HG03025 (cell line): Measurements from ENCODE around the gene ABCG1.

Experiments
- ATAC-seq: cut with Tn5 transposase; IDR thresholded peaks from one replicate; pipeline ENCODE4 v1.9.1; 2021; ENCODE audit warnings: mild to moderate bottlenecking, moderate library complexity; ENCODE audit not compliant: unreplicated experiment, low FRiP score

The ABCG1 gene

DNA sequence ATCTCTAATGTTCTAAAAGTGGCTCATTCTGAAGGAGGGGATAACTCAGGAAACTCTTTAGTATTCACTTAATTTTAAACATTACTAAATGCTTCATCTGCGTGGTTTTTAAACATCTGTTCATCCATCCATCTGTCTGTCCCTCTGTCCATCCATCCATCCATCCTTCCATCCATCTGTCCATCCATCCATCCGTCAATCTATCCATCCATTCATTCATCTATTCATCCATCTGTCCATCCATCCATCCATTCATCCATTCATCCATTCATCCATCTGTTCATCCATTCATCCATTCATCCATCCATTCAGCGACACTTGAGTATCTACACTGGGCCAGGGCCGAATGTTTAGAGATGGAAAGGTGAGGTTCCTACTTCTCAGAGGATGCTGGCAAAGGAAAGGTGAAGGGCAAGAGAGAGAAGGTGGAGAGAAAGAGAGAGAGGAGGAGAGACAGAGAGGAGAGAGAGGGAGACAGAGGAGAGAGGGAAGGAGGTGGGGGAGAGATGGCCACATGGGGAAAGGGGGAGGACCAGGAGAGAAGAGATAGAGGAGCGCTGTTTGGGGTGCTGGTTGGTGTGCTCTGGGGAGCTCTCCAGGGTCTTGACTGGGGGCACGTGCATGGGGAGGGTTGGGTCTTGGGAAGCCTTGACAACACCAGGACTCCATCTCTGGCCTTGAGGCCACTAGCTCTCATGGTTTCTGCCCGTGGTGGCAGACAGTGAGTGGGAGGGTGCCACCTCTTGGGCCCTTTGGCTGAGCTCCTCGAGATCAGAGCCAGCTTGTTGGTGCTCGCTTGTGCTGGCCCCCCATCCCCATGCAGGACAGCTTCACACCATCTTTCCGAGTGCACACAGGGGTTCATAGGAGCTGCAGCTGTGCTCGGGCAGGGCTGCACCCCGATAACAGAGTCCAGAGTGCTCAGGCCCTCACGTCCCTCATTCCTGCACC is 45.6 kb downstream of the ABCG1 start:
- ATAC-seq: no peak

DNA sequence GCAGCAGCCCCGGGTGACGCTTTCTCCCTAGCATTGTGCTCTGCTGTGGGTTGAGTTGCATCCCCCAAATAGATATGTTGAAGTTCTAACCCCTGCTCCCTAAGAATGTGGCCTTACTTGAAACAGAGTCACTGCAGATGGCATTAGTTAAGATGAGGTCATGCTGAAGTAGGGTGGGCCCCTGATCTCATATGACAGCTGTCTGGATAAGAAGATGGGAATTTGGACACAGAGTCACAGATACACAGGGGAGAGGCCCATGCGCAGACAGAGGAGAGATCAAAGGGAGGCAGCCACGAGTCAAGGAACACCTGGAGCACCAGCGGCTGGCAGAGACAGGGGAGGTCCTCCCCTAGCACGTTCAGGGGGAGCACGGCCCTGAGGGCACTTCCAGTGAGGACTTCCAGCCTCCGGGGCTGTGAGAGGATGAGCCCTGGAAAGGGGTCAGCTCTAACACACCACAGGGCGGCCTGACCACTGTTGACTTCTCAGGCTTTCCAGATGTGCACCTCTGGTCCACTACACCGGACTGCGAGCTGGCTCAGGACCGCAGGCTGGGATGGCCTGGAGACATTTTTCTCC is 46.4 kb downstream of the ABCG1 start:
- no peak for ATAC-seq

DNA sequence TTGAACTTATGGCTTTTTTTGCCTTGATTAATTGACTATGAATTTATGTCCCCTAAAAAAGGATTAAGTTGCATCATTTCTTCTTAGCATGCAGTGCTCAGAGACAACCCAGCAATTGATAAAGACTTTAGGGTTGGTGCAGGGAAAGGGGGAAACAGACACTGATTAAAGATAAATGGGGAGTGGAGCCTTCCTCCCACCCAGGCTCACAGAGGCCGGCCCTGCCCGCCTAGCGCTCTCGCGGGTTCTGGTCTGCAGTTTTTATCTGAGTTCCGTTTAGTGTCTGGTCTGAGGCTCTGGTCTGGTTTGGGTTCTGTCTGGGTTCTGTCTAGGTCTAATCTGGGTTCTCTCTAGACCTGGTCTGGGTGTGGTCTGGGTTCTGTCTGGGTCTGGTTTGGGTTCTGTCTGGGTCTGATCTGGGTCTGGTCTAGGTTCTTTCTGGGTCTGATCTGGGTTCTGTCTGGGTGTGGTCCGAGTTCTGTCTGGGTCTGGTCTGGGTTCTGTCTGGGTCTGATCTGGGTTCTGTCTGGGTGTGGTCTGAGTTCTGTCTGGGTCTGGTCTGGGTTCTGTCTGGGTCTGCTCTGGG is 48.1 kb downstream of the ABCG1 start:
- no peak for ATAC-seq

DNA sequence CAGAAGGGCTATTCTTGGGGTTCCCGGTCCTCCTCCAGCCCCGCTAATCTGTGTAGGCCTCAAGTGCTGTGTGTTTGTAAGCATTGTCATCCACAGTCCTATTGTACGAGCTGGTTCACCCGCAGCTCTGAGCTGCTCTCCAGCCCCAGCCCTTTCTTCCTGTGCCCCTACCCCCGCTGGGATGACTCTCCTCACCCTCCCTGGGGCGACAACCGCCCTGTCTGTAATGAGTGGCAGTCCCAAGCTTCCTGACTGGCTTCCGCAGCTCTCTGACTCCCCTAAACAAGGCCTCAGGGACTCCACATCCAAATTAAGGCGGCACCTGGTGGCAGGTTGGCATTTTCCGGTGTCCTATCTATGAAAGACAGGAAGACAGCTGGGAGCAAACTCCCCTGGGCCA is 50.4 kb downstream of the ABCG1 start:
- no peak for ATAC-seq

DNA sequence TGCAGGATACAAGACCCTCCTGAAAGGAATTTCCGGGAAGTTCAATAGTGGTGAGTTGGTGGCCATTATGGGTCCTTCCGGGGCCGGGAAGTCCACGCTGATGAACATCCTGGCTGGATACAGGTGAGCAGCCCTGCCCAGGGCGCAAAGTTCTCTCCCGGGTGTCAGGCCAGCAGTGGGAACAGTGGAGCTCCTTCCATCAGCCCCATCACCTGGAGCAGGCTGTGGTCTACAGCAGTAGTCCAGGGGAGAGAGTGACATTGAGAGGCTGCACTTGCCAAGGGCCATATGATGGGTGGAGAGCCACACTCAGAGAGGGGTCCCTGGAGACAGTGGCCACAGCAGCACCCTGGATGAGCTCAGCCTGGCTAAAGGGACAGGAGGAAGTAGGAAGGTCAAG is 52.1 kb downstream of the ABCG1 start:
- no peak for ATAC-seq

DNA sequence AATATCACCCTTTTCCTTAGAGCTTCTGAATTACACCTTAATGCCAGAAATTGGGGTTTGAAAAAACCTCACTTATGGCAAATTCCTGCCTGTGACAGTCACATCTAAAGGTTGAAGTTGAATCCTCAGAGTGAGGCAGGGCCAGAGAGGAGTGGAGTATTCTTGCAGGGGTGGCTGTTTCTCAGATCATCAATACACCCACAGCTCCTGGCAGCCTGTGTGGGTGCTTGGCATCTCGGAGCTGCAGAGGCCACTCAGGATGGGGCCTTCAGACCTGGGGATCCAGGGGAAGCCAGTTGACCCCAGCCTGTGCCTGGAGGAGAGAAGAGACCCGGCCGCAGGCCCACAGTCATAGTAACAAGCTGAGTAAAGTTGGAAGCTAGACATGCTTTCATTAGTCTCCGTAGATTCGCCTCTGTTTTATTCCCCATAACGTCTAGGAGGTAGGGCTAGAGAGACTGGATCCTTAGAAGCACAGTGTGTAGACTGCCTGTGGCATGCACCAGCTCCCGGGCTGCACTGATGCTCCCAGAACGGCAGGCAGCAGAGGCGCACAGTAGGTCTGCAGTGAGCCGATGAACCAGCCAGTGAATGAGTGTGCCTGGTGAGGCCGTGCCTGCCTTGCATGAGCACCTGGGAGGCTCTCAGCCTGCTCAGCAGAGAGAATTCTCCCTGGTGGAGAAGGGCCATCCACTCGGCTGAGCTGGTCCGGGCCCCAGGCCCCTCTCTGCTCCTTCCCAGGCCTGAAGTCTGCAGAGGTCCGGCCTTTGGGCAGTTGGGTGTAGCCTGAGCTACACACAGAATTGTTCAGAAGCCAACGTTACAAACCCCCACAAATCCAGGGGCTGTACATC is 53.4 kb downstream of the ABCG1 start:
- no peak for ATAC-seq

DNA sequence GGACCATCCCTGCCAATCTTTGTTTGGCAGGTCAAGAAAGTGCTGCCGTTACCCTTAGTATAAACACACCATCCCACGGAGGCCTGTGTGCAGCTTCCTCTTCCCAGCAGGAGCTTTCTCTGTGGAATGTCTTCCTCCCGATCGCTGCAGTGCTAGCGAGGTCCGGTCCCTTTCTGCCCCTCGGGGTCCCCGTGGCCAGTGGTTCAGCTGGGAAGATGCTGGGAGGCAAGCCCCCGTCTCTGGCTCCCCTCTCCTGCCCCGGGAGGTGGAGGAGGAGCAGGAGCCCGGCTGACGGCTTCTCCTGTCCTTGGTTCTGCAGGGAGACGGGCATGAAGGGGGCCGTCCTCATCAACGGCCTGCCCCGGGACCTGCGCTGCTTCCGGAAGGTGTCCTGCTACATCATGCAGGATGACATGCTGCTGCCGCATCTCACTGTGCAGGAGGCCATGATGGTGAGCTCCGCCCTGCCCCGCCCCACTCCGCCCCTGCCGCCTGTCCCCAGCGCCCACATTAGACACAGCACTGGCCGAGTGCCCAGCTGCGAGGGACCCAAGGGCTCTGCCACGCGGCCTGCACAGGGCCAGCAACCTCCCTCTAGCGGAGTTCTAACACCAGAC is 54.2 kb downstream of the ABCG1 start:
- no peak for ATAC-seq

DNA sequence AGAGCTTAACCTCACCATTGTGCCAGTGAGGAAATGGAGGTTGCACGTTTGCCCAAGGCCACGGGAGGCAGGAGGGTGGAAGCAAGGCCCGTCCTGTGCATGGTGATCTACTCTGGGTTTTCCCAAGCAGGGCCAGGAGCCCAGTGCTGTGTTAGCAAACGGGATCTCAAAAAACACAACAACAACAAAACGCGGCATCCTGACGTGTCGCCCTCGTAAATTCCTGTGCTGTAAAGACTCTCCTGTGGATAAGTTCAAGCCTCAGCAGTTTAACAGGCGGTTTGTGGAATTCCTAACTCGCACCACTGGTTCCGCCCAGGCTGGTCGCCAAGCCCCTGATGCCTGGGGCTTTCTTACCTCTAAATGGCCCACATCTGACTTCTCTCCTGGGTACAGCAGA is 57.1 kb downstream of the ABCG1 start:
- no peak for ATAC-seq

DNA sequence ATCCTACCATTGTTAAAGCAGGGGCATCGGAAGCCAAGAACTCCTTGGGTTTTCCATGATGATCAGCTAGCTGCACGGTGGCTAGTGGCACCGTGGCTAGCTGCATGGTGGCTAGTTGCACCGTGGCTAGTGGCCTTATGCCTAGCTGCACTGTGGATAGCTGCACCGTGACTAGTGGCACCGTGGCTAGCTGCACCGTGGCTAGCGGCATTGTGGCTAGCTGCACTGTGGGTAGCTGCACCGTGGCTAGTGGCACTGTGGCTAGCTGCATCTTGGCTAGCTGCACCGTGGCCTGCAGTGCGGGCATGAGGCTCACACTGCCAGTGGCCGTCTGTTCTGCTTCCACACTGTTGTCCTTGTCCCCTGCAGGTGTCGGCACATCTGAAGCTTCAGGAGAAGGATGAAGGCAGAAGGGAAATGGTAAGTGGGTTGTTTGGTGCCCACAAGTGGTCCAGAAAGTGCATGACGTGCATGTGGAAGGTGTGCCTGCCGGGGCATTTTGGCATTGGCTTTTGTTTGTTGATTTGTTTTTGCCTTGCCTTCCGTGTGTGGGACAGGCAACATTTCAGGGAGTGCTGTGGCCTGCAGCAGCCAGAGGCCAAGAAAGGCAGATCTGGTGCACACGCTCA is 57.7 kb downstream of the ABCG1 start:
- no peak for ATAC-seq

DNA sequence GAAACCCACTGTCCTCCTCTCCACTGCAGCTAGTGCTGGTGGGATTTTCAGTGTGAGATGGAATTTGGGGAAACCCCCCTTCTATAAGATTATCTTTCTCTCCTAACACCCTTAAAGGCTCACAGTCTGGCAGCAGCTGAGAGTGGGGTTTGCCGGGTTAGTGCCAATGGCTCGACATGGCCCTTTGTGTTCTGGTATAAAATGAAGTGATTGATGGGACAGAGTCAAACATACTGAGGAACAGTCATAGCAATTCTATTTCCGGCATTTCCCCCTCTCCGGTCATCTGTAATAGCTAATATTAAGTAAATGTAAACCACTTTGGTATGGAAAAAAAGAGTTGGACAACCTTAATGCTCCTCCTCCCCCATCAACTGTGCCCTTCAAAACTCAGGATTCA is 58.7 kb downstream of the ABCG1 start:
- ATAC-seq: no peak

DNA sequence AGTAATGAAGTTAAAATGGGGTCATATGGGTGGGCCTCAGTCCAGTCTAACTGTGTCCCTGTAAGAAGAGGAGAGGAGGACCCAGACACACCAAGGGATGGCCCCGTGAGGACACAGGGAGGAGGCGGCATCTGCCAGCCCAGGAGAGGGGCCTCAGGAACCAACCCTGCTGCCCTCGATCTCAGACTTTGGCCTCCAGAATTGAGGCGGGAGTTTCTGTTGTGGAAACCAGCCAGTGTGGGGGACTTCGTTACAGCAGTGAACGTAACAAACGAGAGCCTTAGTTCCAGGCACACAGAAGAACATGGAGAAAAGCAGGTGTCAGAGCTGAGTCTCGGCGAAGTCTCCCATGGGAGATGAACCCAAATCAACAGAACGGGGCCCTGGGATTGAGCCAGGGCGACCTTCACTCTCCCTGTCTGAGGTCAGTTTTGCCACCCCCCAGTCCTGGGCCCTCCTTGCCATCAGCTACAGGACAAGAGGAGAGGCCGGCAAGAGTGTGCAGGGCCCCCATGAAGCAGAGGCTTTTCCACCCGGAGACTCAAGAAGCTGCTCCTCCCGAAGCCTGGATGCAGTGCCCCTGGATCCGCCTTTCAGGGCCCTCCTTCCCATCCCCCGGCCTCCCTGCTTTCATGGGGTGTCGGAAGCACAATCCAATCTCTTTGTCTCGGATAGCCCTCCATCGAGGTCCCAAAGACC is 59.7 kb downstream of the ABCG1 start:
- ATAC-seq: no peak

DNA sequence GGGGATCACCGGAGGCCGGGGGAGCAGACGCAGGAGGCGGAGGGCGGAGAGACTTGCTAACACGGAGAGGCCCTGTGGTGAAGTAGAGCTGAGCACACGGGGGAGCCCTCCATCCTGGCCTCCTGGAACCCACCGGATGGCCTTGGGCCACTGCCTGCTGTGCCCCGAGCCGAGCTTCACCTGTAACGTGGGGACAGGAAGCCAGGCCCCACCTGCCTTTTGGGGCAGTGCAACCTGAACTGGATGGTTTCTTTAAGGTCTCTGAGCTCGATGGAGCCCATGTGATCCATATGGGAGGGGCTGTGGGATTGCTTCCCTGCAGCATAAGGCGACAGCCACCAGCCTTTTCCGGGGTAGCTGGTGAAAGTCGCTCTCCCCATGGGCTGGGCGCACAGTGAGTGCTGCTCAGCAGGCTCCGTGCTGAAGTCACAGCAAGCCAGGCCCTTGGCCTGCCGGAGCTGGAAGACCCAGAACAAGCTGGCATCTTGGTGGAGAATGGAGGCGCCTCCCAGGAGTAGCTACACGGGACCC is 60.5 kb downstream of the ABCG1 start:
- ATAC-seq: no peak

DNA sequence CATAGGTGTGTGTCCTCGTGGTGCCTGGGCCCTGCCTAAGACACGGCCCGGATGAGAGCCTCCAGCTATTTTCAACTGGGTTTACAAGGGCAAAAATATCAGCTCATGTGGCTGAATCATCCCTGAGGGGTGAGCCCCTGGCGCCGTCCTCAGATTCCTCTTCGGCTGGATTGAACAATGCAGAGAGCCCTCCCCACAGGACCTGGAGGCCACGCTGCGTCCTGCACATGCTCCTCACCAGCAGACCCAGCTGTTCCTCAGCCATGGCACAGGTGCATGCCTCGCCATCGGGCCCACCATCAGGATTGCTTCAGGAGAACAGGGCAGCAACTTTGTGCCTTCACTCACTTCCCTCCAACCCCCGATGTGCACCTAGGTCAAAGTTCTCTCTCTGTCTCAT is 60.9 kb downstream of the ABCG1 start:
- no peak for ATAC-seq

DNA sequence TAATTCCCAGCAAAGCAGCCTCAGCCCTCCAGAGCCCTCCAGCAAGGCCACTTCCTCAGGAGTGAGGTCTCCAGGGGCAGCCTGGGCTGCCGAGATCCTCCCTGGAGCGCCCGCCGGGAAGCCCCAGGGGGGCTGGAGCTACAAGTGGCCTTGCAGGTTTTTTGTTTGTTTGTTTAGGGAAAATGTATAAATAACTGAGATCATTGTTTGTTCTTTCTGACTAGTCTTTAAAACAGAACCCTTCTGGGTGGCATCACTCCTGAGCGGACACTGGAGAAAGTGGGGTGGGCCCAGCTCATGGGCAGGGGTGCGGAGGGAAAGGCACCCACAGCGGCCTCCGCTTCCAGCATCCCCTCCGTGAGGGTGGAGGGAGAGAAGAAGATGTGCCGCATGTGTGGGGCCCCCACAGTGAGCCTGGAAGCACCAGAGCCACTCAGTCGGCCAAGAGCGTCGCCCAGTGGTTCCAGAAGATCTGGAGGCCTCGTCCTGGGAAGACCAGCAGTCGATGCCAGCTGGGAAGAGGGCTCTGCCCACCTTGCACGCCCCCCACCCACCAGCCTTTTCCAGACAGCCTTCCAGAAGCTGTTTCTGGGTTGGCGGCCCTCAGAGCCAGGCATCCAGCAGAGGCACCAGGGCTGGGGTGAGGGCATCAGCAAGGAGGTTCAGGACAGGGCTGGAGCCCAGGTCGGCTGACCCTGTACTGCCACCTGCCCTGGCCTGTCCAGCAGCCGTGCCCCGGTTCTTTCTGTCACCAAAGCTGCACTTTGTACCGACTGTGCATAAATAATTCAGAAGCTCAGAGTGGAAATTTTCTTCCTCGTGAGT is 61.6 kb downstream of the ABCG1 start:
- no peak for ATAC-seq

DNA sequence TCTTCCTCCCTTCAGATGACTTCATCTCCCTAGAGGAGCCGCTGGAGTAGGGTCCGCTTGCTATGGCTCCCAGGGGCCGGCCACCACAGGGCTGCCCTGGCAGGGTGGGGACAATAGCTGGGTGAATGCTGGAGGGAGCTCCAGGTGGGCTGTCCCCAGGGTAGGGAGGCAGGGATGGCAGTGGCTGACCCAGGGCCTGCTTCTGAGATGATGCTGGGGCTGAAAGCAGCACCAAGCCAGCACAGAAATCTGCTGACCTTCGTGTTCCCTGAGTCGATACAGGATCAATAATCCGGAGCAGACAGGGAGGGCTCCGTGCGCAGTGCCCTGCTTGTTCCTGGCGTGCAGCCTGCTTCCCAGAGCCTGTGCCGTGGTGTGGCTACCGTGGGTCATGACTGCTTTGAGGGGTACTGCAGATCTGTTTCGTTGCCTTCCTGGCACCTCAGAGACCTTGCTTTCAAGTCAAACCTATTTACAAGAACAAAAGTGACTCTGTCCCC is 62.3 kb downstream of the ABCG1 start:
- ATAC-seq: no peak

DNA sequence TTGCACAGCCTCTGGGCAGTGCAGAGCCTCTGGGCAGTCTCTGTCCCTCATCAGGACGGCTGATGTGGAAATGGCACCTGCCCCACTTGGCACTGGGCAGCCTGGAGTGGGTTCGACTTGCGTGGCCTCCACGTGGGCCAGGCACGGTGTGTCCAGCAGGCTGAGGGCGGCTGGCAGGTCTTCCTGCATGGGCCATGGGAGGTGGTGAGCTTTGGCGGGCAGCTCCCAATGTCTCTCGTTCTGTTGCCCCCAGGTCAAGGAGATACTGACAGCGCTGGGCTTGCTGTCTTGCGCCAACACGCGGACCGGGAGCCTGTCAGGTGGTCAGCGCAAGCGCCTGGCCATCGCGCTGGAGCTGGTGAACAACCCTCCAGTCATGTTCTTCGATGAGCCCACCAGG is 63.1 kb downstream of the ABCG1 start:
- no peak for ATAC-seq

DNA sequence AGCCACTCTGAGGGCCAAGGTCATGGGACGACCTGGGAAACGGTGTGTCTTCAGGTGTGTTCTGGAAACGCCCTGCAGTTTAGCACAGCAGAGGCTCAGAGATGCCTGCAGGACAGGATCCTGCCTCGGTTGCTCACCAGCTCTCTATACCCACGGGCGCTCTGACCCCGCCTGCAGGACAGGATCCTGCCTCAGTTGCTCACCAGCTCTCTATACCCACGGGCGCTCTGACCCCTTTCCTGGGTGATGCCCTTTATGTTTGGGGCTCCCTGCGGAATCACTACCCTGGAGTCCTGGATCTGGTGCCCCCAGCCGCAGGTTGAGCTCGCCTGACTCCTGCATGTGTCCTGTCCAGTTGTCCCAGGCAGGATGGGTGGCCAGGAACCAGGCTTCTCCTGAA is 63.8 kb downstream of the ABCG1 start:
- ATAC-seq: no peak
